Lower lobe of right lung (tissue), 2 donors: ENCODE measurements around the gene ESAM. TPM values are rescaled to one million over a fixed set of nuclear protein-coding genes. Genes with fewer than 3 reads are reported as not detected.
A peak's percentile ranks its signal among the peaks of the same experiment; 100 is the strongest.

Experiments
- ATAC-seq, 2 donors: fragments of 200-7000 bp; cut with Tn5 transposase; one replicate each; pipeline ENCODE4 v1.9.1; 2020 to 2022; ENCODE audit warnings: mild to moderate bottlenecking in 2 of 2, moderate library complexity in 2 of 2
- DNase-seq: peaks from one replicate; pipeline ENCODE4 v3.0.0-alpha.2; 2020
- H3K27ac ChIP-seq: fragments of 200-600 bp; one replicate; pipeline ENCODE4 v1.8.0; 2022
- H3K27me3 ChIP-seq: fragments of 200-600 bp; one replicate; pipeline ENCODE4 v1.8.0; 2022; ENCODE audit warnings: low read depth
- H3K36me3 ChIP-seq: fragments of 200-600 bp; one replicate; pipeline ENCODE4 v1.8.0; 2022; ENCODE audit warnings: mild to moderate bottlenecking
- H3K4me1 ChIP-seq: fragments of 200-600 bp; one replicate; pipeline ENCODE4 v1.8.0; 2022
- H3K4me3 ChIP-seq: fragments of 200-600 bp; one replicate; pipeline ENCODE4 v1.8.0; 2022; ENCODE audit warnings: mild to moderate bottlenecking
- H3K9me3 ChIP-seq: fragments of 200-600 bp; one replicate; pipeline ENCODE4 v1.8.0; 2022
- CTCF ChIP-seq: fragments of 200-600 bp; IDR thresholded peaks from one replicate; pipeline ENCODE4 v1.8.0; 2022; ENCODE audit warnings: antibody characterized with exemption, mild to moderate bottlenecking
- intact Hi-C: fragments of 100-400 bp; cut with DNase I; formaldehyde crosslinking; loops from one replicate; pipeline ENCODE4 v1.11.0; 2022
- long read RNA-seq: library from polyadenylated mRNA; unstranded; transcript quantifications from one replicate; pipeline ENCODE4 v2.0.0, GENCODE V29; 2021
- total RNA-seq: library from RNA; stranded (reverse); fragmentation: NEBNext Ultra II Directional; extraction: Animal tissue kit (Norgen Biotek cat#: 25700); gene quantifications from one replicate; pipeline ENCODE4 v1.2.1, GENCODE V29; 2021
- donor health status: DM: no; HTN: yes; CAD: no; lungs with severe emphysema.

ESAM gene
- total RNA-seq = 131 TPM
- long read RNA-seq, transcript ESAM-202 (7 exons, 1,833 nt) = minor isoform, 22 of 300 reads
- long read RNA-seq, transcript ESAM-201 (7 exons, 1,826 nt) = major isoform, 191 of 300 reads
- long read RNA-seq, transcript ESAM-205 (4 exons, 2,336 nt) = minor isoform, 5 of 300 reads
- long read RNA-seq, partial matches to known transcripts = 39 of 300 reads
- long read RNA-seq, other reads (novel, unspliced or antisense) = 39 of 300 reads

DNA sequence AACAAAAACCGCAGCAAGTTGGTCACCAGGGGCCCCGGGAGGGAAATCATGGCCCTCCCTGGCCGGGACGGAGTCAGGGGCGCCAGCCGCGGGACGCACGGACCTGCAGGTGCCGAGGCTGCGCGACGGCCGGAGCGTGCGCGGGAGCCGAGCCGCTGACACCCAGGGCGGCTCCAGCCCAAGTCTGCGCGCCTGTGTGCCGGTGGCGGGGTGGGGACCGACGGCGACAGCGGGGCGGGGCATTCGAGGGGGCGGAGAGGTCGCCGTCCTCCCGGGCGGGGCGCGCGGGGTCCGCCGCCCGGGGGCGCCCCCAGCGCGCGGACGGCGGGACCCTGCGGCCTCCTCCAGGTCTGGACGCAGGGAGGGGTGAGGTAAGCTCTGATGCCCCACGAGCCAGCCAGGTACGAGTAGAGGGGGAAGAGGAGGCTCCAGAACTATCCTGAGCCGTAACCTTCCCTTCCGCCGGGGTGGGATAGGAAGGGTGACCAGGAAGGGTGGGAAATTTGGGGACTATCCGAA lies at the start of gene ESAM:
TSS of gene ESAM (minus strand) at position 186 of the 519 bp plus-strand sequence. CDS start at position 50, 136 bp downstream.
- Histone ChIP-seq H3K27me3 (peaks cover 42% of the 10 kb centered on the region), H3K36me3 (peaks cover 13% of the 10 kb centered on the region), H3K4me1 (peaks cover 59% of the 10 kb centered on the region), H3K27ac (peak within 1 kb of the TSS; percentile 92), H3K4me3 (peak within 1 kb of the TSS; percentile 66), H3K9me3 (no peaks in the 10 kb centered on the region)
- intact Hi-C loops = loop anchor here (10.0 kb wide), 1 partner anchor 97 kb away; no protein-coding TSS in a partner anchor
- DNase-seq (peak; percentile 80), ATAC-seq (peak; percentile 72 to 77)
- no peak for TF ChIP-seq CTCF

GRCh38 chr11:124811399-124812125 lies 49.5 kb upstream of the ESAM start:
- Histone ChIP-seq H3K27ac (no peak overlapping the region), H3K27me3 (no peaks in the 10 kb centered on the region), H3K4me1 (no peaks in the 10 kb centered on the region), H3K36me3 (no peaks in the 10 kb centered on the region), H3K9me3 (no peaks in the 10 kb centered on the region), H3K4me3 (no peak overlapping the region)
- TF ChIP-seq CTCF = no peak
- no peak for ATAC-seq
- no peak for DNase-seq
- intact Hi-C loops = no loop called here

GRCh38 chr11:124807660-124808270 lies 45.7 kb upstream of the ESAM start:
- ATAC-seq (no peak), DNase-seq (no peak)
- no peak overlapping the region for H3K27ac ChIP-seq
- peaks cover 9% of the 10 kb centered on the region for H3K36me3 ChIP-seq
- intact Hi-C loops = no loop called here
- H3K9me3 ChIP-seq = no peaks in the 10 kb centered on the region
- H3K27me3 ChIP-seq = no peaks in the 10 kb centered on the region
- TF ChIP-seq CTCF = no peak
- no peaks in the 10 kb centered on the region for H3K4me1 ChIP-seq
- no peak overlapping the region for H3K4me3 ChIP-seq

- TF ChIP-seq CTCF = no peak
These were observed 45.1 kb upstream of the ESAM start for GRCh38 chr11:124807201-124807600.

DNA sequence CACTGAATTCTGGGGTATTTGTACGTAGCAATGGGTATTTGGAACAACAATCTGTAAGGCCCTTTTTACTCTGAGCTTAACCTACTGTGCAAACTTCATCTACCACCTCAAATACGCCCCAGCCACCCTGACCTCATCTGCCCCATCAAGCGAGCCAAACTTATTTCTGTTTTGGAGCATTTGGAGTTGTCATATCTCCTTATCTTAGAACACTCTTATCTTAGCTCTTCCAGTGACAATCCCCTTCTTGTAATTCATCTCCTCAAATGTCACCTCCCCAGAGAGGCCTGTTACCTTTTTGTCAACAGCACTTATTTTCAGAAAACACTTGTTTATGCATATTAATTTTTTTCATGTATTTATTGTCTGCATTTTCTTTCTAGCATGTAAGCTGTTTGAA lies 42.8 kb upstream of the ESAM start:
- peaks cover 12% of the 10 kb centered on the region for H3K4me1 ChIP-seq
- no peak overlapping the region for H3K4me3 ChIP-seq
- intact Hi-C loops = no loop called here
- H3K36me3 ChIP-seq = peaks cover 9% of the 10 kb centered on the region
- no peak for TF ChIP-seq CTCF
- H3K27me3 ChIP-seq = no peaks in the 10 kb centered on the region
- no peaks in the 10 kb centered on the region for H3K9me3 ChIP-seq
- ATAC-seq (no peak), DNase-seq (no peak)
- H3K27ac ChIP-seq = no peak overlapping the region

More at GRCh38 chr11:124807201-124807600, 45.1 kb upstream of the ESAM start:
- intact Hi-C loops = no loop called here
- H3K4me3 ChIP-seq = no peak overlapping the region
- H3K36me3 ChIP-seq = peaks cover 9% of the 10 kb centered on the region
- DNase-seq = no peak
- no peak for ATAC-seq
- H3K27me3 ChIP-seq = no peaks in the 10 kb centered on the region
- no peaks in the 10 kb centered on the region for H3K4me1 ChIP-seq
- H3K27ac ChIP-seq = no peak overlapping the region
- H3K9me3 ChIP-seq = no peaks in the 10 kb centered on the region
